CD14-positive monocyte (primary cell): ENCODE measurements around the gene ETFB. TPM values are rescaled to one million over a fixed set of nuclear protein-coding genes. Genes with fewer than 3 reads are reported as not detected.

Experiments used
- DNase-seq, 3 donors: peaks; one replicate each; pipeline ENCODE4 v3.0.0-alpha.2; 2011 to 2022
- H2AFZ ChIP-seq: 2 replicates; pipeline ENCODE4 v1.6.0; 2012; ENCODE audit warnings: mild to moderate bottlenecking, low read depth, low read length, inconsistent platforms; ENCODE audit not compliant: insufficient read depth, poor library complexity, severe bottlenecking
- H3K27ac ChIP-seq, 2 donors: 1 replicate in 1 of 2; 2 replicates in 1 of 2; pipeline ENCODE4 v1.5.1; 2012 to 2013; ENCODE audit warnings: low read length in 2 of 2, control low read depth in 1 of 2, inconsistent platforms in 1 of 2, low read depth in 1 of 2, mild to moderate bottlenecking in 1 of 2
- H3K27me3 ChIP-seq, 2 donors: one replicate each; pipeline versions ENCODE4 v1.6.0 to v1.6.1; 2011 to 2013; ENCODE audit warnings: low read length in 2 of 2; ENCODE audit not compliant: control insufficient read depth in 2 of 2, insufficient read depth in 2 of 2
- H3K36me3 ChIP-seq, 2 donors: replicated peaks in 1 of 2; 1 replicate in 1 of 2; 2 replicates in 1 of 2; pipeline versions ENCODE4 v1.5.1 to v1.6.1; 2012 to 2013; ENCODE audit warnings: low read length in 2 of 2, control low read depth in 1 of 2, inconsistent platforms in 1 of 2, mild to moderate bottlenecking in 1 of 2; ENCODE audit not compliant: insufficient read depth in 2 of 2, control insufficient read depth in 1 of 2
- H3K4me1 ChIP-seq, 2 donors: 1 replicate in 1 of 2; 2 replicates in 1 of 2; pipeline versions ENCODE4 v1.5.1 to v1.6.1; 2012 to 2013; ENCODE audit warnings: low read length in 2 of 2, control low read depth in 1 of 2, inconsistent platforms in 1 of 2, mild to moderate bottlenecking in 1 of 2, moderate library complexity in 1 of 2; ENCODE audit not compliant: insufficient read depth in 2 of 2, control insufficient read depth in 1 of 2
- H3K4me2 ChIP-seq: replicated peaks from 2 replicates; pipeline ENCODE3; 2012; ENCODE audit warnings: low read length, moderate library complexity, mild to moderate bottlenecking; ENCODE audit not compliant: poor library complexity, severe bottlenecking; ENCODE audit errors: extremely low read depth
- H3K4me3 ChIP-seq, 3 experiments: fragments of 200-600 bp in 1 of 3; sonication (generic) in 1 of 3; replicated peaks in 1 of 3; 1 replicate in 2 of 3; 2 replicates in 1 of 3; pipeline ENCODE4 v1.5.1; 2011 to 2013; ENCODE audit warnings: low read length in 3 of 3, mild to moderate bottlenecking in 3 of 3, control low read depth in 2 of 3, low read depth in 2 of 3, inconsistent platforms in 1 of 3, moderate library complexity in 1 of 3
- H3K79me2 ChIP-seq: 2 replicates; pipeline ENCODE4 v1.6.0; 2012; ENCODE audit warnings: mild to moderate bottlenecking, control low read depth, inconsistent platforms, low read length, moderate library complexity; ENCODE audit not compliant: insufficient read depth
- H3K9ac ChIP-seq: 2 replicates; pipeline ENCODE4 v1.6.0; 2017; ENCODE audit warnings: low read length, mild to moderate bottlenecking; ENCODE audit not compliant: insufficient read depth, poor library complexity, severe bottlenecking
- H3K9me3 ChIP-seq, 2 donors: replicated peaks in 1 of 2; 1 replicate in 1 of 2; 2 replicates in 1 of 2; pipeline versions ENCODE4 v1.5.1 to v1.6.1; 2012 to 2013; ENCODE audit warnings: low read length in 2 of 2, control low read depth in 1 of 2; ENCODE audit not compliant: control insufficient read depth in 1 of 2, insufficient read depth in 1 of 2
- H4K20me1 ChIP-seq: 2 replicates; pipeline ENCODE4 v1.6.0; 2012; ENCODE audit warnings: mild to moderate bottlenecking, low read length, control low read depth, moderate library complexity; ENCODE audit not compliant: insufficient read depth
- H3K27ac Mint-ChIP-seq, 7 donors: one replicate each; pipeline ENCODE4 v1.8.0; 2020; ENCODE audit warnings: mild to moderate bottlenecking in 7 of 7, mixed read lengths in 7 of 7, moderate library complexity in 6 of 7, inconsistent platforms in 2 of 7
- H3K27me3 Mint-ChIP-seq, 3 donors: one replicate each; pipeline ENCODE4 v1.8.0; 2021 to 2022; ENCODE audit warnings: low read depth in 3 of 3, mild to moderate bottlenecking in 3 of 3, mixed read lengths in 3 of 3, moderate library complexity in 3 of 3, inconsistent platforms in 1 of 3
- H3K36me3 Mint-ChIP-seq, 2 donors: one replicate each; pipeline ENCODE4 v1.8.0; 2020; ENCODE audit warnings: mixed read lengths in 2 of 2, inconsistent platforms in 1 of 2, mild to moderate bottlenecking in 1 of 2
- H3K4me1 Mint-ChIP-seq: one replicate; pipeline ENCODE4 v1.8.0; 2020; ENCODE audit warnings: mild to moderate bottlenecking, mixed read lengths
- H3K4me3 Mint-ChIP-seq, 2 donors: one replicate each; pipeline ENCODE4 v1.8.0; 2020; ENCODE audit warnings: mild to moderate bottlenecking in 2 of 2, mixed read lengths in 2 of 2, moderate library complexity in 1 of 2
- H3K9me3 Mint-ChIP-seq, 7 donors: one replicate each; pipeline ENCODE4 v1.8.0; 2020 to 2022; ENCODE audit warnings: mixed read lengths in 7 of 7, mild to moderate bottlenecking in 6 of 7, moderate library complexity in 6 of 7, inconsistent platforms in 2 of 7
- CTCF ChIP-seq: fragments of 200-600 bp; IDR thresholded peaks from one replicate; pipeline ENCODE4 v1.8.0; 2022; ENCODE audit warnings: antibody characterized with exemption, mild to moderate bottlenecking
- WGBS: methylation state at CpG from one replicate; pipeline ENCODE4 v1.1.5; 2013; ENCODE audit warnings: missing lambda C conversion rate; ENCODE audit not compliant: insufficient coverage; 5-methylcytosine and 5-hydroxymethylcytosine counted together
- intact Hi-C, 2 donors: fragments of 100-400 bp; cut with micrococcal nuclease; formaldehyde crosslinking; loops; one replicate each; pipeline versions ENCODE4 v1.15.0 to v1.15.1; 2023
- polyA plus RNA-seq, 3 donors: library from polyadenylated mRNA; depleted of rRNA in 1 of 3; unstranded in 2 of 3; stranded (reverse) in 1 of 3; fragments of 300-500 nt in 2 of 3; fragments of >200 nt in 1 of 3; fragmentation: Illumina TruSeq in 2 of 3; gene quantifications; 1 replicate in 2 of 3; 2 replicates in 1 of 3; pipeline ENCODE4 v1.2.3, GENCODE V29; 2012 to 2021

Gene ETFB
- polyA plus RNA-seq, 3 donors, result 51.0 to 72.1 (median 63.0) TPM

- Histone ChIP-seq H3K9me3 (no peaks in the 10 kb centered on the region), H2AFZ (no peak overlapping the region), H3K79me2 (no peaks in the 10 kb centered on the region), H3K36me3 (no peaks in the 10 kb centered on the region), H3K27ac (no peak overlapping the region), H3K4me1 (peaks cover 0 to 11% of the 10 kb centered on the region in 2 donors), H3K9ac (no peak overlapping the region), H4K20me1 (no peaks in the 10 kb centered on the region), H3K4me2 (no peak overlapping the region), H3K27me3 (peaks cover 5 to 25% of the 10 kb centered on the region in 2 donors), H3K4me3 (no peak overlapping the region)
- no peak for TF ChIP-seq CTCF
- no peaks in the 10 kb centered on the region for H3K36me3 Mint-ChIP-seq
- DNase-seq, result no peak
- peaks cover 19% of the 10 kb centered on the region for H3K4me1 Mint-ChIP-seq
- peaks cover 0 to 10% (median 0%) of the 10 kb centered on the region in 7 donors for H3K9me3 Mint-ChIP-seq
- H3K27ac Mint-ChIP-seq, result no peak overlapping the region
- WGBS, result 91% methylated on average over 8 of the region's 14 CpGs
- intact Hi-C loops, result no loop called here
- H3K27me3 Mint-ChIP-seq, result peaks cover 36 to 49% (median 44%) of the 10 kb centered on the region in 3 donors
- no peak overlapping the region for H3K4me3 Mint-ChIP-seq
Measured at GRCh38 chr19:51321799-51322198, 44.4 kb downstream of the ETFB start.

- no peak overlapping the region for H3K4me2 ChIP-seq
- no peaks in the 10 kb centered on the region for H3K36me3 Mint-ChIP-seq
- H3K27ac Mint-ChIP-seq, result no peak overlapping the region
- 80% methylated on average over 11 of the region's 14 CpGs for WGBS
- H3K4me3 ChIP-seq, result no peak overlapping the region
- H3K79me2 ChIP-seq, result no peaks in the 10 kb centered on the region
- intact Hi-C loops, result no loop called here
- H2AFZ ChIP-seq, result no peak overlapping the region
- H3K4me1 ChIP-seq, result no peaks in the 10 kb centered on the region
- H3K36me3 ChIP-seq, result no peaks in the 10 kb centered on the region
- H4K20me1 ChIP-seq, result no peaks in the 10 kb centered on the region
- DNase-seq, result no peak
- H3K9me3 ChIP-seq, result no peaks in the 10 kb centered on the region
- peaks cover 7% of the 10 kb centered on the region for H3K4me1 Mint-ChIP-seq
- H3K4me3 Mint-ChIP-seq, result no peak overlapping the region
- peaks cover 20 to 36% (median 29%) of the 10 kb centered on the region in 3 donors for H3K27me3 Mint-ChIP-seq
- no peak overlapping the region for H3K27ac ChIP-seq
- H3K9ac ChIP-seq, result no peak overlapping the region
- H3K9me3 Mint-ChIP-seq, result peaks cover 0 to 2% (median 0%) of the 10 kb centered on the region in 7 donors
- no peak for TF ChIP-seq CTCF
- H3K27me3 ChIP-seq, result peaks cover 0 to 9% of the 10 kb centered on the region in 2 donors
Measured at GRCh38 chr19:51320280-51320657, 45.9 kb downstream of the ETFB start.
